IPS-18c (cell line): ENCODE results near the gene CTAGE9.

Experiments used
- H3K4me3 ChIP-seq: 2 replicates; pipeline ENCODE4 v1.7.0; 2013; ENCODE audit warnings: low read depth, mild to moderate bottlenecking, low read length, moderate library complexity; ENCODE audit not compliant: insufficient read depth
- H3K9me3 ChIP-seq: one replicate; pipeline ENCODE4 v1.6.1; 2013; ENCODE audit warnings: mild to moderate bottlenecking, low read length, moderate library complexity; ENCODE audit not compliant: control insufficient read depth, insufficient read depth

Gene CTAGE9

DNA sequence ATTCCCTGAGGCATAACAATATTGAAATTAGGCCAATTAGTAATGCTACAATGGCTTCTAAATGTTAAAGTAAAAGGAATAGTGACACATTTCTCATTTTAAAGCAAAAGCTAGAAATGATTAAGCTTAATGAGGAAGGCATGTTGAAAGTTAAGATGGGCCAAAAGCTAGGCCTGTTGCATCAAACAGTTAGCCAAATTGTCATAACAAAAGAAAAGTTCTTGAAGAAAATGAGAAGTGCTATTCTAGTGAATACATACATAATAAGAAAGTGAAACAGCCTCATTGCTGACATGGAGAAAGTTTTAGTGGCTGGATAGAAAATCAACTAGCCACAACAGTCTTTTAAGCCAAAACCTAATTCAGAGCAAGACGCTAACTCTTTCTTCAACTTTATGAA lies 22.5 kb downstream of the CTAGE9 start:
- Histone ChIP-seq H3K9me3 (no peaks in the 10 kb centered on the region), H3K4me3 (no peak overlapping the region)

DNA sequence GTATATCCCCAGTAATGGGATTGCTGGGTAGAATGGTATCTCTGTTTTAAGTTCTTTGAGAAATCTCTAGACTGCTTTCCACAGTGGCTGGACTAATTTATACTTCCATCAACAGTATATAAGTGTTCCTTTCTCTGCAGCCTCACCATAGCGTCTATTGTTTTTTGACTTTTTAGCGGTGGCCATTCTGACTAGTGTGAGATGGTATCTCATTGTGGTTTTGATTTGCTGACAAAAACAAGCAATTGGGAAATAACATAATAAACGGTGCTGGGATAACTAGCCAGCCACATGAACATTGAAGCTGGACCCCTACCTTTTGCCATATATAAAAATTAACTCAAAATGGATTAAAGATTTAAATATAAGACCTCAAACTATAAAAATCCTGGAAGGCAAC lies 23.8 kb downstream of the CTAGE9 start:
- no peaks in the 10 kb centered on the region for H3K9me3 ChIP-seq
- no peak overlapping the region for H3K4me3 ChIP-seq

DNA sequence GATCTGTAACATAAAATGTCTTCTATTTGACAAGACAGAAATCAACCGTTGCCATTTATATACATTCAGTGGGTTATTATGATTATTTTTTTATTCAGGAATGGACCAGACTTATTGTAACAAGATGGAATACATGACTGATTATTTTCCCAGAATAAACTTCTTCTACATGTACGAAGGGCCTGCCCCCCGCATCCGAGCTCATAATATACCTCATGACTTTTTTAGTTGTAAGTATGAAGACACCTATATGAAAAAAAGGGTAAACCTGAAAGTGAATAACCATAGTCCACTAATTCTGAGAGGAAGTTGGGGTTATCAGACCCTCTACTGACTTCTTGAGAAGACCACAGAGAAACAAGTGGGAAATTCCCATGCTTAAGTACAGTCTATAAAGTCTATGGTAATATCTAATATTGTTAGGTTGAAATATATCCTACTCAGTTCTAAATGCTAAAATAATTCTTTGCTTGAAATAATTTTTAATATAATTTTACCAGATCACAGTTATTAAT lies 25.5 kb downstream of the CTAGE9 start:
- no peak overlapping the region for H3K4me3 ChIP-seq
- no peaks in the 10 kb centered on the region for H3K9me3 ChIP-seq

DNA sequence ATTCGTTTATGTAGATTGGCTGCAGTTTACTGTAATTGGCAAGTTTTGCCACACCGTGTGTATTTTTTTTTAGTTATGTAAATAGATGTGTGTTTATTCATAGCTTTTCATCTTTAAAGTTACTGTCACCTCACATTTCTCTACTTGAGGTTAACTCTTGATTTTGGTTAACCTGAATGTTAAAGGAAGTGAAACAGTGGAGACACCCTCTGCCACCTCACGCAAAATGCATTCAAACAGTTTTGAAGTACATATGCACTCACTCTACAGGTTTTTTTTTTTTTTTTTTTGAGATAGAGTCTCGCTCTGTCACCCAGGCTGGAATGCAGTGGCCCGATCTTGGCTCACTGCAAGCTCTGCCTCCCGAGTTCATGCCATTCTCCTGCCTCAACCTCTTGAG lies 27.3 kb downstream of the CTAGE9 start:
- H3K9me3 ChIP-seq, result no peaks in the 10 kb centered on the region
- no peak overlapping the region for H3K4me3 ChIP-seq

DNA sequence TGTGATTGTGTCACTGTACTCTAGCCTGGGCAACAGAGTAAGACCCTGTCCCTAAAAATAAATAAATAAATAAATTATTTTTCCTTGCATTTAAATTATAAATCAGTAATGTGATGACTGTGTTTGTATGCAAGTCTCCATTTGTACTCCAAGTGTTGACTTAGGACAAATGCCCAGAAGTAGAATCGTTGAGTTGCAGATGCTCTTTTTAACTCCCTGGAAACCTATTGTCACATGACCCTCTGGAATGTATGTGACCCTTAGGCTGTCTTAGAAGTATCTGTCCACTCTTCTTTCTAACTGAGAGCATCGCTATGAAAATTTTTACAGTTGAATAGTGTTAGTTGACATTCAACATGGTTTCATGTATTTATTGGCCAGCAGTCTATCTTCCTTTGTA lies 28.4 kb downstream of the CTAGE9 start:
- no peaks in the 10 kb centered on the region for H3K9me3 ChIP-seq

DNA sequence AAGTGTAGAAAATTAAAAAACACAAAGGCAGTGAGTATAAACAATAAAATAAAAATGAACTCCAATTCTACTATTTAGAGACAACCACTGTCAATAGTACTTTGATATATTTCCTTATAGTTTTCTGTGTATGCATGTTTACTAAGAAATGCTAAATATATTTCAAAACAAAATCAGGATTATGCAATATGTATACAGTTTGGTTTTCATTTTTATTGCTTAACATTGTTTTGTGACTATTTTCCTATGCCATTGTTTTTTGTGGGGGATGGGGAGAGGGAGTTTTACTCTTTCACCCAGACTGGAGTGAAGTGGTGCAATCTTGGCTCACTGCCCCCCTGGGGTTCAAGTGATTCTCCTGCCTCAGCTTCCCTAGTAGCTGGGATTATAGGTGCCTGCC lies 29.2 kb downstream of the CTAGE9 start:
- H3K4me3 ChIP-seq, result no peak overlapping the region
- no peaks in the 10 kb centered on the region for H3K9me3 ChIP-seq

More for the DNA sequence above, 28.4 kb downstream of the CTAGE9 start:
- H3K4me3 ChIP-seq, result no peak overlapping the region

DNA sequence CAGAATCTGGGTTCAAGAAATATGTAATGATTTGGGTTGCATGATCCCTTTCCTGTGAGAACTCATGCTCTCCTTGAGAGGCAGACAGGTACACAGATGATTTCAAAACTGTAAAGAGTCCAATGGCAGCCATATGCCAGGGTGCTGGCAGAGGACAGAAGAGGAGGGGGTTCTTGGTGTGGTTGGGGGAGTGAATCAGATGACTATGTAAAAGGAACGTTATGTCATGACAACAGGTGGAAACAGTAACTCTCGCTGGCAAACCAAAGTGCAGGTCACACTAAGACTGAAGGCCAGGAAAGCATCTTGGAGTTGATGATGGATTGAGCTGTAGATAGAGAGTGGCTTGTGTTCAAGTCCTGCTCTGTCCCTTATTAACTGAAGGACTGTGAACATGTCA lies 29.9 kb downstream of the CTAGE9 start:
- Histone ChIP-seq H3K9me3 (no peaks in the 10 kb centered on the region), H3K4me3 (no peak overlapping the region)

DNA sequence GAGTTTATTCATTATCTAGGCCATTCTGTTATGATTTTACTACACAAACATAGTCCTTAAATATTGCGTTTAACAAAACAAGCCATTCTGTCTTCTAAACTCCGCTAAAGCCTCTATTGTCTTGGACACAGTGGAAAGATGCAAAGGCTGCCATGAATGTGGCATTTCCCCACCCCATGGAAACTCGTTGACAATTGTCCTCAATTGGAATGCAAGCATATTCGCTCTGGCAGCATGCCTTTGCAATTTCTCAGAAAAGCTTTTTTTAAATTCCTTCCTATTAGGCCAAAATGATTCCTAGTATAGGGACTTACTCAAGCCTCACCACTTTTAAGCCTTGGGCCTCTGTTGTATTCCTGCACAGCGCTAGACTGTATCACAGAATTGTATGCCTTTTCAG lies 32.4 kb downstream of the CTAGE9 start:
- Histone ChIP-seq H3K4me3 (no peak overlapping the region), H3K9me3 (no peaks in the 10 kb centered on the region)

DNA sequence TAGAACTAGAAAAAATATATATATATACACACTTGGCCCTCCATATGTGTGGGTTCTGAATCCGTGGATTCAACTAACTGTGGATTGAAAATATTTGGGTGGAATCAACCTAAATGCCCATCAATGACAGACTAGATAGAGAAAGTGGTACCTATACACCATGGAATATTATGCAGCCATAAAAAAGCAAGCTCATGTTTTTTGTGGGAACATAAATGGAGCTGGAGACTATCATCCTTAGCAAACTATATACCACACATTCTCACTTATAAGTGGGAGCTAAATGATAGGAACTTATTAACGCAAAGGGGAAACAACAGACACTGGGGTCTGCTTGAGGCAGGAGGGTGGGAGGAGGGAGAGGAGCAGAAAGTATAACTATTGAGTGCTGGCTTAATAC lies 37.6 kb downstream of the CTAGE9 start:
- H3K4me3 ChIP-seq, result no peak overlapping the region
- H3K9me3 ChIP-seq, result no peaks in the 10 kb centered on the region

DNA sequence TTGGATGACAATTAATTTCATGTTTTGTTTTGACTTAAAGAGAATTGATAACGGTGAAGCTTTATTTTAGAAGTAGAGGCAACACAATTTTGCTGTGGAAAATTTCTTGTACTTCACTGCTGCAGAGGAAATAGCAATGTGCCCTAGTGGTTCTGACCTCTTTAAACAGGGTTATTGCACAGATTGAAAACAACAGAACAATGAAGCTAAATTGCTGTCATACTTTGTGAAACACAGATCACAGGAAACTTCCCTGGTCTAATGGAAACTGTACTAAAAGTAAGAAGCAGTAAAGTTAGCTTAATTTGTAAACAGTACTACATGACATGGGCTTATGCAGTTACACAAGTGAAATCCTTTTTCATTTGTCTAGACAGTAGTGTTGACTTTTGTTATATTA lies 40.9 kb downstream of the CTAGE9 start:
- Histone ChIP-seq H3K9me3 (no peaks in the 10 kb centered on the region), H3K4me3 (no peak overlapping the region)

DNA sequence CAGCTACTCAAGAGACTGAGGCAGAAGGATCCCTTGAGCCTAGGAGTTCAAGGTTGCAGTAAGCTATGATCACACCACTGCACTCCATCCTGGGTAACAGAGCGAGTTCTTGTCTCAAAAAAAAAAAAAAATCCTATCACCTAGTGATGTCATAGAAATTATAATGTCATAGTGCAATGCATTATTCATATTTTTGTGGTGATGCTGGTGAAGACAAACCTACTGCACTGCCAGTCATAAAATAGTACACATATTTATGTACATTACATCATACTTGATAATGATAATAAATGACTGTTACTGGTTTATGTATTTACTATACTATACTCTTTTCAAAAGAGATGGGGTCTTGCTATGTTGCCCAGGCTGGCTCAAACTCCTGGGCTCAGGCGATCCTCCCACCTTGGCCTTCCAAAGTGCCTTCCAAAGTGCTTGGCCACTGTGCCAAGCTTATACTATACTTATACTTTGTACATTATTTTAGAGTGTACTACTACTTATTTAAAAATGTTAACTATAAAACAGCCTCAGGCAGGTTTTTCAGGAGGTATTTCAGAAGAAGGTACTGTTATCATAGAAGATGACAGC lies 47.1 kb downstream of the CTAGE9 start:
- Histone ChIP-seq H3K4me3 (no peak overlapping the region), H3K9me3 (no peaks in the 10 kb centered on the region)

DNA sequence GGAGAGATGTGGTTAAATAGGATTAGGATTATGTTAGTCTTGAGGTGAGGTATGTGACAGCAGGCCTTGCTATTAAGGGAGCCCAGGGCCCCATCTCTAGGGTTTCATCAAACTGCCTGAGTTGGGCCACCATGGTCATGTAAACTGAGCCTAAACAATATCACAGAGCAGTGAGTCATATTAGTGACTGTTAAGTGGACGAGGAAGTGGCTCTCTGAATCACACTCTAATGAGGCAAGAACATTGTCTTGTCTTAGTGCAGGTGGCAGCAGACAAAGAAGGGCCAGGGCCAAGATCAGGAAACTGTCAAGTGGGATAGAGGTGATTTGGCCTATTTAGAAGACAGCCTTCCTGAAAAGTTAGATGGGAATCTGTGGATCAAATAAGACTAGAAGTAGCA lies 50.6 kb downstream of the CTAGE9 start:
- H3K9me3 ChIP-seq, result no peaks in the 10 kb centered on the region
- no peak overlapping the region for H3K4me3 ChIP-seq
